Activated T-helper 1 cell treated with anti-CD3 and anti-CD28 coated beads, Interleukin-2, amount 50 U/mL, for 16 hours (primary cell): ENCODE results near the gene PROX1.

Source experiments
- DNase-seq, 2 donors: peaks; one replicate each; pipeline ENCODE4 v3.0.0-alpha.2; 2020; ENCODE audit warnings: low read depth in 1 of 2, low spot score in 1 of 2

Gene PROX1

GRCh38 chr1:213997038-213997771 is 9.4 kb downstream of the PROX1 start:
- DNase-seq: no peak

GRCh38 chr1:213997772-213998107 is 10.0 kb downstream of the PROX1 start:
- DNase-seq: no peak

GRCh38 chr1:213998785-213999184 is 11.0 kb downstream of the PROX1 start:
- no peak for DNase-seq

- no peak for DNase-seq
These were observed 12.0 kb downstream of the PROX1 start for GRCh38 chr1:213999732-214000131.

- no peak for DNase-seq
These were observed 14.3 kb downstream of the PROX1 start for GRCh38 chr1:214002060-214002459.

GRCh38 chr1:214002472-214002871 is 14.7 kb downstream of the PROX1 start:
- no peak for DNase-seq

- no peak for DNase-seq
These were observed 15.5 kb downstream of the PROX1 start for GRCh38 chr1:214003233-214003632.

- DNase-seq: no peak
These were observed 16.2 kb downstream of the PROX1 start for GRCh38 chr1:214004014-214004413.

GRCh38 chr1:214004795-214005194 is 17.0 kb downstream of the PROX1 start:
- no peak for DNase-seq

- no peak for DNase-seq
These were observed 17.9 kb downstream of the PROX1 start for GRCh38 chr1:214005708-214006107.

- DNase-seq: no peak
These were observed 19.1 kb downstream of the PROX1 start for GRCh38 chr1:214006845-214007244.

- DNase-seq: no peak
These were observed 20.6 kb downstream of the PROX1 start for GRCh38 chr1:214008347-214008746.

GRCh38 chr1:214008791-214009422 is 21.1 kb downstream of the PROX1 start:
- no peak for DNase-seq

- DNase-seq: no peak
These were observed 21.8 kb downstream of the PROX1 start for GRCh38 chr1:214009423-214010196.

- DNase-seq: no peak
These were observed 22.4 kb downstream of the PROX1 start for GRCh38 chr1:214010197-214010573.

GRCh38 chr1:214010717-214011116 is 22.9 kb downstream of the PROX1 start:
- no peak for DNase-seq

- DNase-seq: no peak
These were observed 24.6 kb downstream of the PROX1 start for GRCh38 chr1:214012418-214012817.

GRCh38 chr1:214013614-214014377 is 26.0 kb downstream of the PROX1 start:
- DNase-seq: no peak

- DNase-seq: no peak
These were observed 27.0 kb downstream of the PROX1 start for GRCh38 chr1:214014730-214015129.

- DNase-seq: no peak
These were observed 29.6 kb downstream of the PROX1 start for GRCh38 chr1:214017191-214017982.
